Measurements from ENCODE around the gene SLC25A25. TPM values are rescaled to one million over a fixed set of nuclear protein-coding genes. Genes with fewer than 3 reads are reported as not detected.

SLC25A25 gene
- total RNA-seq, 1 donor from 2014 or later = 33.0 TPM

DNA sequence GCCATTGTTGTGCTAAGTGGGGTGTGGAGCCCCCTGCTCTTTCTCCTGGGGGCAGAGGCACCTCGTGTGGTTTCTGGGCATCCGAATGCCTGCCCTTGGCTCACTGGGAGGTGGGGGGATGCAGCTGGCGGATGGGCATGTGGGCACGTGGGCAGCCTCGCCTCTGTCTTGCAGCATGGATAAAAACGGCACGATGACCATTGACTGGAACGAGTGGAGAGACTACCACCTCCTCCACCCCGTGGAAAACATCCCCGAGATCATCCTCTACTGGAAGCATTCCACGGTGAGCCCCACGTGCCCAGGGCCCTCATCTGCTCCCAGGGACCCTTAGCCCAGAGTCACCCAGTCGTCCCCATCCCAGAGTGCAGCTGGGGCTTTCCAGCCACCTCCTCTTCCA, 34.2 kb downstream of the SLC25A25 start:
- H3K4me1 Mint-ChIP-seq (ENCODE audit: low read depth, unreplicated experiment) = peaks cover 47% of the 10 kb centered on the region
- H3K4me3 Mint-ChIP-seq (ENCODE audit: unreplicated experiment) = peak overlapping the region; percentile 77
- H3K36me3 Mint-ChIP-seq (ENCODE audit: unreplicated experiment) = no peaks in the 10 kb centered on the region
- H3K27me3 Mint-ChIP-seq (ENCODE audit: unreplicated experiment) = peaks cover 10% of the 10 kb centered on the region
- TF ChIP-seq, protein P1, sequence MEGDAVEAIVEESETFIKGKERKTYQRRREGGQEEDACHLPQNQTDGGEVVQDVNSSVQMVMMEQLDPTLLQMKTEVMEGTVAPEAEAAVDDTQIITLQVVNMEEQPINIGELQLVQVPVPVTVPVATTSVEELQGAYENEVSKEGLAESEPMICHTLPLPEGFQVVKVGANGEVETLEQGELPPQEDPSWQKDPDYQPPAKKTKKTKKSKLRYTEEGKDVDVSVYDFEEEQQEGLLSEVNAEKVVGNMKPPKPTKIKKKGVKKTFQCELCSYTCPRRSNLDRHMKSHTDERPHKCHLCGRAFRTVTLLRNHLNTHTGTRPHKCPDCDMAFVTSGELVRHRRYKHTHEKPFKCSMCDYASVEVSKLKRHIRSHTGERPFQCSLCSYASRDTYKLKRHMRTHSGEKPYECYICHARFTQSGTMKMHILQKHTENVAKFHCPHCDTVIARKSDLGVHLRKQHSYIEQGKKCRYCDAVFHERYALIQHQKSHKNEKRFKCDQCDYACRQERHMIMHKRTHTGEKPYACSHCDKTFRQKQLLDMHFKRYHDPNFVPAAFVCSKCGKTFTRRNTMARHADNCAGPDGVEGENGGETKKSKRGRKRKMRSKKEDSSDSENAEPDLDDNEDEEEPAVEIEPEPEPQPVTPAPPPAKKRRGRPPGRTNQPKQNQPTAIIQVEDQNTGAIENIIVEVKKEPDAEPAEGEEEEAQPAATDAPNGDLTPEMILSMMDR (IDR thresholded peaks at IDR 0.05; ENCODE audit: partially characterized antibody, unreplicated experiment) = no peak
- no peak for DNase-seq
- H3K27ac Mint-ChIP-seq (ENCODE audit: unreplicated experiment) = peak overlapping the region; percentile 78
- peaks cover 14% of the 10 kb centered on the region for H3K9me3 Mint-ChIP-seq (ENCODE audit: unreplicated experiment)

DNA sequence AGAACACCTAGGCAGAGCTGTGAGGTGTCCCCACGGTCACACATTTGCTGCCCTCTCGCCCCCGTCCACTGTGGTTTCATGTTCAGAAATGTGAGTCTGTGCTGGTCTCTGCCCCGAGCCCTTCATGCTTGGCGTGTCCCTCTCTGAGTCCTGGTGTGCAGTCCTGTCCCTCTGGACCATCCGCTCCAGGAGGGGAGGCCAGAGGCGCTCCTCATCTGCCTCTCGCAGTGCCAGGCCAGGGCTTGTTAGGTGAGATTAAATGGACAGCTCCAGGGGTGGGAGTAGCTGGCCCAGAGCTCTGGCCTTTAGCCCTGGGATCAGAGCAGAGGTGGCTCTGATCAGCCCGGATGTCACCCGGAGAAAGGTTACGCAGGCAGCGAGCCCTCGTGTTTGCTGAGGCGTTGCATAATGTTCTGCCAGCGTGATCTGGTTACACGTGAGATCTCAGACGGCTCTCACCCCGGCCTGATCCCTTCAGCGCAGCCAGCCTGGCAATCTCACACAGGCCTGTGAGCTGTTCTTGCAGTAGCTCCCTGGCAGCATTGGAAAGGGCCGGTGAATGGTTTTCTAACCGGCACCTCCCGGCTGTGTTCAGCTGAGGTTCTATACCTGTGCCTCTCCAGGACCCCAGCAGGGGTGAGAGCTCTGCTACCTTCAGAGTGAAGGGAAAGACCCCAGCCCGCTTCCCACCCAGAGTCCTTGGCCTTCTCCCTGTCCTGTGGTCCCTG, 35.0 kb downstream of the SLC25A25 start:
- Mint-ChIP-seq H3K4me3 (ENCODE audit: unreplicated experiment) (no peak overlapping the region), H3K27me3 (ENCODE audit: unreplicated experiment) (peaks cover 13% of the 10 kb centered on the region), H3K9me3 (ENCODE audit: unreplicated experiment) (peaks cover 14% of the 10 kb centered on the region), H3K27ac (ENCODE audit: unreplicated experiment) (peak overlapping the region; percentile 29), H3K4me1 (ENCODE audit: low read depth, unreplicated experiment) (peaks cover 50% of the 10 kb centered on the region), H3K36me3 (ENCODE audit: unreplicated experiment) (no peaks in the 10 kb centered on the region)
- TF ChIP-seq, protein P1 (IDR thresholded peaks at IDR 0.05; ENCODE audit: partially characterized antibody, unreplicated experiment) = no peak
- no peak for DNase-seq

DNA sequence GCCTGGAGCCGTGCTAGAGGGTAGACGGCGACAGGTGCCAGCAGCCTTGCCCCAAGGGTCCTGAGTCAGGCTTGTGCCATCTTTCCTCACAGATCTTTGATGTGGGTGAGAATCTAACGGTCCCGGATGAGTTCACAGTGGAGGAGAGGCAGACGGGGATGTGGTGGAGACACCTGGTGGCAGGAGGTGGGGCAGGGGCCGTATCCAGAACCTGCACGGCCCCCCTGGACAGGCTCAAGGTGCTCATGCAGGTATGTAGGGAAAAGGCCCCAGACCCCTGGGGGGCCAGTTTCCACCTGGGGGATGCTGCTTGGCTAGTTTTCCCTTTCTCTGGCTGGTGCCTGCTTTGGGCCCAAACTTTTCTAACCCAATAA, 35.5 kb downstream of the SLC25A25 start:
- Mint-ChIP-seq H3K36me3 (ENCODE audit: unreplicated experiment) (no peaks in the 10 kb centered on the region), H3K27ac (ENCODE audit: unreplicated experiment) (no peak overlapping the region), H3K9me3 (ENCODE audit: unreplicated experiment) (peaks cover 13% of the 10 kb centered on the region), H3K27me3 (ENCODE audit: unreplicated experiment) (peaks cover 11% of the 10 kb centered on the region), H3K4me3 (ENCODE audit: unreplicated experiment) (no peak overlapping the region), H3K4me1 (ENCODE audit: low read depth, unreplicated experiment) (peaks cover 48% of the 10 kb centered on the region)
- TF ChIP-seq, protein P1 (IDR thresholded peaks at IDR 0.05; ENCODE audit: partially characterized antibody, unreplicated experiment) = no peak
- no peak for DNase-seq

DNA sequence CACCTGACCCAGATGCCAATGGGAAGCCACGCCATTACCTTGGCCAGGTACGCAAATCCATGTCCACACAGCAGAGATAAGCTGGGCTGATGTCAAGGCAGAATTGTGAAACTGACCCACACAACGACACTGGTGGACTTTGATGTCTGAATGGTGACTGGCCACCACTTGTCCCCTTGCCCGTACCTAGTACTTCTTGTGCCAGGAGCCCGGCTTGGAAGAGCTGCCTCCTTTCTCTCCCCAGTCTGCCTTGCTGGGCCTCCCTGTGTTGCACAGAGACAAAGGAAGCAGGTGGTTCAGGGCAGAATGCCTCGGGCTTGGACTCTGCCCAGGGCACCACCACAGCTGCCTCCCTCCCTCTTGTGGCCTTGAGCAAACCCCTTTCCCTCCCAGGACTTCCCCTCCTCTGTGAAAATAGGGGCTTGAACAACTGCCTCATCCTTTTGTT, 36.2 kb downstream of the SLC25A25 start:
- H3K9me3 Mint-ChIP-seq (ENCODE audit: unreplicated experiment) = peaks cover 11% of the 10 kb centered on the region

More for the DNA sequence above, 36.2 kb downstream of the SLC25A25 start:
- no peak for DNase-seq
- no peak overlapping the region for H3K27ac Mint-ChIP-seq (ENCODE audit: unreplicated experiment)
- no peaks in the 10 kb centered on the region for H3K36me3 Mint-ChIP-seq (ENCODE audit: unreplicated experiment)
- TF ChIP-seq, protein P1 (IDR thresholded peaks at IDR 0.05; ENCODE audit: partially characterized antibody, unreplicated experiment) = no peak
- peaks cover 48% of the 10 kb centered on the region for H3K4me1 Mint-ChIP-seq (ENCODE audit: low read depth, unreplicated experiment)
- peaks cover 9% of the 10 kb centered on the region for H3K27me3 Mint-ChIP-seq (ENCODE audit: unreplicated experiment)
- H3K4me3 Mint-ChIP-seq (ENCODE audit: unreplicated experiment) = no peak overlapping the region

Data from glutamatergic neuron (in vitro differentiated cells).